ENCODE data around the gene ATXN1. TPM values are rescaled to one million over a fixed set of nuclear protein-coding genes. Genes with fewer than 3 reads are reported as not detected.
A peak's percentile ranks its signal among the peaks of the same experiment; 100 is the strongest.

Gene ATXN1
- total and polyA plus RNA-seq, 2 of the 13 experiments (the other 11 are each of a cell fraction or from before 2014, with no cell fraction given) = 20.7 to 39.5 TPM

DNA sequence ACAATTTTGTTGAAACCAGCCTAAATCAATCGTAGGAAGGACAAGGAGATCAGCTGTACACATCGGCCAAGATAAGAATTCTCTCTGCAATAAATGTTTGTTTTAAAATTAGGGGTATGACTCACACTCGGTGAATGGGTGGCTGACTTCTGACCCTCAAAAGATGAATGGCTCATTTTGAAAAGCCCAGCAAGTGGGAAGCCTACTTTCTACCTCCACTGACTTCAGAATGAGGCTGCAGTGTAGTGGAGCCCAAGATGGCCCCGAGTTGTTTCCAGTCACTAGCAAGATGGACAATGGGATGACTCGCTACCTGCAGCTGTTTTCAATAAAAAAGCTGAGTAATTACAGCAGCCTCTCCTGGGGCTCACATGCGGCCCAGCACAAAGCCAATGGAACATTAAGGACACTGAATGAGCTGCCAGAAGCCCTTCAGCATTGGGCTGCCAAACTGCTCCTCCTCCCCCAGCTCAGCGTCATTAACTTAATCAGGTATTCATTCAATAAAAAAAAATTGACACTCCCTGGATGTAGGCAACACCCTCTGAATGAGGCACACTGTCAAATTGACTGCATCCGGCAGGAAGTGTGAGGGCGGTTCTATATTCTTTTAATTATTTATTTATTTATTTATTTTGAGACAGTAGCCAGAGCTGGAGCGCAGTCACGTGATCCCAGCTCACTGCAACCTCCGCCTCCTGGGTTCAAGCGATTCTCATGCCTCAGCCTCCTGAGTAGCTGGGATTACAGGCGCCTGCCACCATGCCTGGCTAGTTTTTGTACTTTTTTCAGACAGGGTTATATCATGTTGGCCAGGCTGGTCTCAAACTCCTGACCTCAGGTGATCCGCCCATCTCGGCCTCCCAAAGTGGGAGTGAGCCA lies 415.6 kb downstream of the ATXN1 start (continued):
- TF ChIP-seq IRX3 (CRISPR knock-in tag; IDR thresholded peaks at IDR 0.05; ENCODE audit: borderline replicate concordance, low read depth) (no peak), FOXP1 (IDR thresholded peaks at IDR 0.05) (no peak), FOXP1 (CRISPR knock-in tag; IDR thresholded peaks at IDR 0.05) (0 out of 2 replicates have a peak, but pooled peaks have one; percentile 45), RORA (CRISPR knock-in tag; IDR thresholded peaks at IDR 0.05) (no peak), SOX6 (IDR thresholded peaks at IDR 0.05) (no peak), SOX6 (CRISPR knock-in tag; IDR thresholded peaks at IDR 0.05) (0 out of 2 replicates have a peak, but pooled peaks have one; percentile 19), SP2 (CRISPR knock-in tag; IDR thresholded peaks at IDR 0.05) (no peak), NKX3-1 (CRISPR knock-in tag; IDR thresholded peaks at IDR 0.05) (no peak), ZNF547 (CRISPR knock-in tag; IDR thresholded peaks at IDR 0.05) (no peak)
- TF ChIP-seq, protein P1, sequence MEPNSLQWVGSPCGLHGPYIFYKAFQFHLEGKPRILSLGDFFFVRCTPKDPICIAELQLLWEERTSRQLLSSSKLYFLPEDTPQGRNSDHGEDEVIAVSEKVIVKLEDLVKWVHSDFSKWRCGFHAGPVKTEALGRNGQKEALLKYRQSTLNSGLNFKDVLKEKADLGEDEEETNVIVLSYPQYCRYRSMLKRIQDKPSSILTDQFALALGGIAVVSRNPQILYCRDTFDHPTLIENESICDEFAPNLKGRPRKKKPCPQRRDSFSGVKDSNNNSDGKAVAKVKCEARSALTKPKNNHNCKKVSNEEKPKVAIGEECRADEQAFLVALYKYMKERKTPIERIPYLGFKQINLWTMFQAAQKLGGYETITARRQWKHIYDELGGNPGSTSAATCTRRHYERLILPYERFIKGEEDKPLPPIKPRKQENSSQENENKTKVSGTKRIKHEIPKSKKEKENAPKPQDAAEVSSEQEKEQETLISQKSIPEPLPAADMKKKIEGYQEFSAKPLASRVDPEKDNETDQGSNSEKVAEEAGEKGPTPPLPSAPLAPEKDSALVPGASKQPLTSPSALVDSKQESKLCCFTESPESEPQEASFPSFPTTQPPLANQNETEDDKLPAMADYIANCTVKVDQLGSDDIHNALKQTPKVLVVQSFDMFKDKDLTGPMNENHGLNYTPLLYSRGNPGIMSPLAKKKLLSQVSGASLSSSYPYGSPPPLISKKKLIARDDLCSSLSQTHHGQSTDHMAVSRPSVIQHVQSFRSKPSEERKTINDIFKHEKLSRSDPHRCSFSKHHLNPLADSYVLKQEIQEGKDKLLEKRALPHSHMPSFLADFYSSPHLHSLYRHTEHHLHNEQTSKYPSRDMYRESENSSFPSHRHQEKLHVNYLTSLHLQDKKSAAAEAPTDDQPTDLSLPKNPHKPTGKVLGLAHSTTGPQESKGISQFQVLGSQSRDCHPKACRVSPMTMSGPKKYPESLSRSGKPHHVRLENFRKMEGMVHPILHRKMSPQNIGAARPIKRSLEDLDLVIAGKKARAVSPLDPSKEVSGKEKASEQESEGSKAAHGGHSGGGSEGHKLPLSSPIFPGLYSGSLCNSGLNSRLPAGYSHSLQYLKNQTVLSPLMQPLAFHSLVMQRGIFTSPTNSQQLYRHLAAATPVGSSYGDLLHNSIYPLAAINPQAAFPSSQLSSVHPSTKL (CRISPR knock-in tag; IDR thresholded peaks at IDR 0.05) = peak; percentile 40; the same call in 1 of the 2 replicates
- TF ChIP-seq, protein P2, sequence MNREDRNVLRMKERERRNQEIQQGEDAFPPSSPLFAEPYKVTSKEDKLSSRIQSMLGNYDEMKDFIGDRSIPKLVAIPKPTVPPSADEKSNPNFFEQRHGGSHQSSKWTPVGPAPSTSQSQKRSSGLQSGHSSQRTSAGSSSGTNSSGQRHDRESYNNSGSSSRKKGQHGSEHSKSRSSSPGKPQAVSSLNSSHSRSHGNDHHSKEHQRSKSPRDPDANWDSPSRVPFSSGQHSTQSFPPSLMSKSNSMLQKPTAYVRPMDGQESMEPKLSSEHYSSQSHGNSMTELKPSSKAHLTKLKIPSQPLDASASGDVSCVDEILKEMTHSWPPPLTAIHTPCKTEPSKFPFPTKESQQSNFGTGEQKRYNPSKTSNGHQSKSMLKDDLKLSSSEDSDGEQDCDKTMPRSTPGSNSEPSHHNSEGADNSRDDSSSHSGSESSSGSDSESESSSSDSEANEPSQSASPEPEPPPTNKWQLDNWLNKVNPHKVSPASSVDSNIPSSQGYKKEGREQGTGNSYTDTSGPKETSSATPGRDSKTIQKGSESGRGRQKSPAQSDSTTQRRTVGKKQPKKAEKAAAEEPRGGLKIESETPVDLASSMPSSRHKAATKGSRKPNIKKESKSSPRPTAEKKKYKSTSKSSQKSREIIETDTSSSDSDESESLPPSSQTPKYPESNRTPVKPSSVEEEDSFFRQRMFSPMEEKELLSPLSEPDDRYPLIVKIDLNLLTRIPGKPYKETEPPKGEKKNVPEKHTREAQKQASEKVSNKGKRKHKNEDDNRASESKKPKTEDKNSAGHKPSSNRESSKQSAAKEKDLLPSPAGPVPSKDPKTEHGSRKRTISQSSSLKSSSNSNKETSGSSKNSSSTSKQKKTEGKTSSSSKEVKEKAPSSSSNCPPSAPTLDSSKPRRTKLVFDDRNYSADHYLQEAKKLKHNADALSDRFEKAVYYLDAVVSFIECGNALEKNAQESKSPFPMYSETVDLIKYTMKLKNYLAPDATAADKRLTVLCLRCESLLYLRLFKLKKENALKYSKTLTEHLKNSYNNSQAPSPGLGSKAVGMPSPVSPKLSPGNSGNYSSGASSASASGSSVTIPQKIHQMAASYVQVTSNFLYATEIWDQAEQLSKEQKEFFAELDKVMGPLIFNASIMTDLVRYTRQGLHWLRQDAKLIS (CRISPR knock-in tag; IDR thresholded peaks at IDR 0.05) = no peak
- TF ChIP-seq, protein P3, sequence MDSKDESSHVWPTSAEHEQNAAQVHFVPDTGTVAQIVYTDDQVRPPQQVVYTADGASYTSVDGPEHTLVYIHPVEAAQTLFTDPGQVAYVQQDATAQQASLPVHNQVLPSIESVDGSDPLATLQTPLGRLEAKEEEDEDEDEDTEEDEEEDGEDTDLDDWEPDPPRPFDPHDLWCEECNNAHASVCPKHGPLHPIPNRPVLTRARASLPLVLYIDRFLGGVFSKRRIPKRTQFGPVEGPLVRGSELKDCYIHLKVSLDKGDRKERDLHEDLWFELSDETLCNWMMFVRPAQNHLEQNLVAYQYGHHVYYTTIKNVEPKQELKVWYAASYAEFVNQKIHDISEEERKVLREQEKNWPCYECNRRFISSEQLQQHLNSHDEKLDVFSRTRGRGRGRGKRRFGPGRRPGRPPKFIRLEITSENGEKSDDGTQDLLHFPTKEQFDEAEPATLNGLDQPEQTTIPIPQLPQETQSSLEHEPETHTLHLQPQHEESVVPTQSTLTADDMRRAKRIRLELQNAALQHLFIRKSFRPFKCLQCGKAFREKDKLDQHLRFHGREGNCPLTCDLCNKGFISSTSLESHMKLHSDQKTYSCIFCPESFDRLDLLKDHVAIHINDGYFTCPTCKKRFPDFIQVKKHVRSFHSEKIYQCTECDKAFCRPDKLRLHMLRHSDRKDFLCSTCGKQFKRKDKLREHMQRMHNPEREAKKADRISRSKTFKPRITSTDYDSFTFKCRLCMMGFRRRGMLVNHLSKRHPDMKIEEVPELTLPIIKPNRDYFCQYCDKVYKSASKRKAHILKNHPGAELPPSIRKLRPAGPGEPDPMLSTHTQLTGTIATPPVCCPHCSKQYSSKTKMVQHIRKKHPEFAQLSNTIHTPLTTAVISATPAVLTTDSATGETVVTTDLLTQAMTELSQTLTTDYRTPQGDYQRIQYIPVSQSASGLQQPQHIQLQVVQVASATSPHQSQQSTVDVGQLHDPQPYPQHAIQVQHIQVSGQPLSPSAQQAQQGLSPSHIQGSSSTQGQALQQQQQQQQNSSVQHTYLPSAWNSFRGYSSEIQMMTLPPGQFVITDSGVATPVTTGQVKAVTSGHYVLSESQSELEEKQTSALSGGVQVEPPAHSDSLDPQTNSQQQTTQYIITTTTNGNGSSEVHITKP (CRISPR knock-in tag; IDR thresholded peaks at IDR 0.05; ENCODE audit: low read depth) = no peak
- TF ChIP-seq, protein P4, sequence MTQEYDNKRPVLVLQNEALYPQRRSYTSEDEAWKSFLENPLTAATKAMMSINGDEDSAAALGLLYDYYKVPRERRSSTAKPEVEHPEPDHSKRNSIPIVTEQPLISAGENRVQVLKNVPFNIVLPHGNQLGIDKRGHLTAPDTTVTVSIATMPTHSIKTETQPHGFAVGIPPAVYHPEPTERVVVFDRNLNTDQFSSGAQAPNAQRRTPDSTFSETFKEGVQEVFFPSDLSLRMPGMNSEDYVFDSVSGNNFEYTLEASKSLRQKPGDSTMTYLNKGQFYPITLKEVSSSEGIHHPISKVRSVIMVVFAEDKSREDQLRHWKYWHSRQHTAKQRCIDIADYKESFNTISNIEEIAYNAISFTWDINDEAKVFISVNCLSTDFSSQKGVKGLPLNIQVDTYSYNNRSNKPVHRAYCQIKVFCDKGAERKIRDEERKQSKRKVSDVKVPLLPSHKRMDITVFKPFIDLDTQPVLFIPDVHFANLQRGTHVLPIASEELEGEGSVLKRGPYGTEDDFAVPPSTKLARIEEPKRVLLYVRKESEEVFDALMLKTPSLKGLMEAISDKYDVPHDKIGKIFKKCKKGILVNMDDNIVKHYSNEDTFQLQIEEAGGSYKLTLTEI (CRISPR knock-in tag; conservative IDR thresholded peaks at IDR 0.05) = no peak
